H1 (cell line): ENCODE data around the gene IQCF2. TPM values are rescaled to one million over a fixed set of nuclear protein-coding genes. Genes with fewer than 3 reads are reported as not detected.

Source experiments
- CTCF ChIA-PET: fragments of 300-600 bp; sonication (Branson Sonifier 250); formaldehyde crosslinking; loops from one replicate; lab custom pipeline; 2021; ENCODE audit not compliant: partially characterized antibody; lab: Charles Lee
- POLR2A ChIA-PET: fragments of 300-600 bp; sonication (Branson Sonifier 250); formaldehyde crosslinking; loops from one replicate; lab custom pipeline; 2021; ENCODE audit warnings: inconsistent platforms; ENCODE audit not compliant: partially characterized antibody; lab: Charles Lee
- DNase-seq, 2 experiments: peaks; one replicate each; pipeline versions ENCODE4 v3.0.0 to v3.0.0-alpha.2; 2010 to 2022; ENCODE audit warnings: low spot score in 2 of 2, low read depth in 1 of 2, mixed read lengths in 1 of 2
- FAIRE-seq: peaks from 2 replicates; lab custom pipeline; 2011; peaks lifted over from hg19 to GRCh38; lab: Jason Lieb, UNC
- H2AFZ ChIP-seq: 2 replicates; pipeline ENCODE4 v1.8.1; 2012; ENCODE audit warnings: low read length, inconsistent platforms
- H2AK5ac ChIP-seq: 2 replicates; pipeline ENCODE4 v1.6.1; 2013; ENCODE audit warnings: low read depth, low read length
- H2BK120ac ChIP-seq: replicated peaks from 2 replicates; pipeline ENCODE3; 2013; ENCODE audit warnings: low read depth, low read length, inconsistent platforms
- H2BK12ac ChIP-seq: 2 replicates; pipeline ENCODE4 v1.6.1; 2013; ENCODE audit warnings: low read depth, low read length
- H2BK15ac ChIP-seq: 2 replicates; pipeline ENCODE4 v1.6.1; 2013; ENCODE audit warnings: low read length
- H2BK20ac ChIP-seq: 2 replicates; pipeline ENCODE4 v1.6.1; 2013; ENCODE audit warnings: low read length
- H2BK5ac ChIP-seq: 2 replicates; pipeline ENCODE4 v1.6.1; 2013; ENCODE audit warnings: low read depth, low read length
- H3K14ac ChIP-seq: 2 replicates; pipeline ENCODE4 v1.6.1; 2013; ENCODE audit warnings: inconsistent platforms; ENCODE audit not compliant: insufficient read length
- H3K18ac ChIP-seq: 2 replicates; pipeline ENCODE4 v1.6.1; 2013; ENCODE audit warnings: low read length; ENCODE audit errors: extremely low read depth
- H3K23ac ChIP-seq: 2 replicates; pipeline ENCODE4 v1.6.1; 2013; ENCODE audit warnings: inconsistent platforms; ENCODE audit not compliant: insufficient read length
- H3K23me2 ChIP-seq: 2 replicates; pipeline ENCODE4 v1.6.1; 2013; ENCODE audit warnings: low read depth, low read length
- H3K27ac ChIP-seq: 2 replicates; pipeline ENCODE4 v1.6.1; 2011; ENCODE audit warnings: low read depth, low read length, inconsistent platforms
- H3K27me3 ChIP-seq, 4 experiments: replicated peaks in 1 of 4; 1 replicate in 1 of 4; 2 replicates in 3 of 4; pipeline versions ENCODE4 v1.6.1 to v1.8.1; 2011 to 2013; ENCODE audit warnings: low read length in 3 of 4, mild to moderate bottlenecking in 3 of 4, inconsistent platforms in 2 of 4, mixed read lengths in 2 of 4, moderate library complexity in 1 of 4; ENCODE audit not compliant: control insufficient read depth in 3 of 4, insufficient read depth in 3 of 4; ENCODE audit errors: extremely low read depth in 1 of 4
- H3K36me3 ChIP-seq, 4 experiments: 2 replicates each; pipeline versions ENCODE4 v1.6.1 to v1.8.1; 2011 to 2013; ENCODE audit warnings: mild to moderate bottlenecking in 4 of 4, low read length in 3 of 4, moderate library complexity in 2 of 4, control low read depth in 1 of 4, inconsistent platforms in 1 of 4; ENCODE audit not compliant: insufficient read depth in 4 of 4, control insufficient read depth in 2 of 4
- H3K4ac ChIP-seq: replicated peaks from 2 replicates; pipeline ENCODE3; 2013; ENCODE audit warnings: low read length, low read depth, mixed read lengths, inconsistent platforms; ENCODE audit not compliant: insufficient read length
- H3K4me1 ChIP-seq, 4 experiments: replicated peaks in 1 of 4; 1 replicate in 1 of 4; 2 replicates in 3 of 4; pipeline versions ENCODE4 v1.6.1 to v1.8.1; 2011 to 2013; ENCODE audit warnings: low read length in 3 of 4, inconsistent platforms in 2 of 4, mixed read lengths in 1 of 4; ENCODE audit not compliant: insufficient read depth in 4 of 4, control insufficient read depth in 3 of 4
- H3K4me2 ChIP-seq, 2 experiments: 2 replicates each; pipeline versions ENCODE4 v1.6.1 to v1.8.1; 2011 to 2013; ENCODE audit warnings: low read depth in 2 of 2, low read length in 2 of 2, control low read depth in 1 of 2, inconsistent platforms in 1 of 2, mild to moderate bottlenecking in 1 of 2; ENCODE audit not compliant: insufficient read depth in 1 of 2
- H3K4me3 ChIP-seq, 4 experiments: fragments of 200-600, 300-600 bp in 1 of 4; sonication (generic), shearing (Covaris generic), sonication (Bioruptor Twin) in 1 of 4; 2 replicates each; pipeline versions ENCODE4 v1.5.1 to v1.8.1; 2011 to 2016; ENCODE audit warnings: low read length in 4 of 4, low read depth in 3 of 4, control low read depth in 2 of 4, inconsistent platforms in 2 of 4, mild to moderate bottlenecking in 2 of 4, mixed read lengths in 1 of 4, moderate library complexity in 1 of 4; ENCODE audit not compliant: insufficient read depth in 2 of 4; ENCODE audit errors: extremely low read depth in 1 of 4
- H3K56ac ChIP-seq: replicated peaks from 2 replicates; pipeline ENCODE3; 2013; ENCODE audit warnings: low read depth, mild to moderate bottlenecking, mixed read lengths, low read length, inconsistent platforms; ENCODE audit not compliant: insufficient read length
- H3K79me1 ChIP-seq: 2 replicates; pipeline ENCODE4 v1.6.1; 2013; ENCODE audit warnings: low read depth, low read length, control low read depth
- H3K79me2 ChIP-seq, 2 experiments: 2 replicates each; pipeline versions ENCODE4 v1.6.1 to v1.8.1; 2012 to 2013; ENCODE audit warnings: low read length in 2 of 2, mild to moderate bottlenecking in 2 of 2, inconsistent platforms in 1 of 2; ENCODE audit not compliant: insufficient read depth in 2 of 2, control insufficient read depth in 1 of 2
- H3K9ac ChIP-seq, 4 experiments: replicated peaks in 1 of 4; 1 replicate in 1 of 4; 2 replicates in 3 of 4; pipeline versions ENCODE4 v1.6.1 to v1.8.1; 2011 to 2013; ENCODE audit warnings: low read depth in 3 of 4, low read length in 3 of 4, control low read depth in 2 of 4, mild to moderate bottlenecking in 2 of 4, moderate library complexity in 2 of 4, inconsistent platforms in 1 of 4; ENCODE audit errors: extremely low read depth in 1 of 4
- H3K9me3 ChIP-seq, 2 experiments: 2 replicates each; pipeline versions ENCODE4 v1.6.1 to v1.8.1; 2012 to 2013; ENCODE audit warnings: mild to moderate bottlenecking in 2 of 2, moderate library complexity in 2 of 2, control low read depth in 1 of 2, inconsistent platforms in 1 of 2, low read depth in 1 of 2, low read length in 1 of 2, mixed read lengths in 1 of 2; ENCODE audit not compliant: insufficient read depth in 2 of 2
- H4K20me1 ChIP-seq, 2 experiments: replicated peaks in 1 of 2; 2 replicates each; pipeline versions ENCODE3 to v1.8.1; 2011 to 2013; ENCODE audit warnings: inconsistent platforms in 2 of 2, low read length in 2 of 2, mild to moderate bottlenecking in 1 of 2; ENCODE audit not compliant: insufficient read depth in 2 of 2, control insufficient read depth in 1 of 2
- H4K5ac ChIP-seq: 2 replicates; pipeline ENCODE4 v1.6.1; 2013; ENCODE audit warnings: low read length, low read depth, mixed read lengths, inconsistent platforms; ENCODE audit not compliant: insufficient read length
- H4K8ac ChIP-seq: 2 replicates; pipeline ENCODE4 v1.8.0; 2013; ENCODE audit warnings: mild to moderate bottlenecking, moderate library complexity, low read length, inconsistent platforms; ENCODE audit not compliant: insufficient read depth; ENCODE audit errors: extremely low read depth
- H4K91ac ChIP-seq: replicated peaks from 2 replicates; pipeline ENCODE3; 2013; ENCODE audit warnings: low read length, mixed read lengths, inconsistent platforms; ENCODE audit not compliant: insufficient read length
- EP300 ChIP-seq, 2 experiments: IDR thresholded peaks; 1 replicate in 1 of 2; 2 replicates in 1 of 2; pipeline ENCODE4 v1.6.1; 2011 to 2012; ENCODE audit warnings: low read depth in 2 of 2, low read length in 2 of 2, mild to moderate bottlenecking in 2 of 2, borderline replicate concordance in 1 of 2, inconsistent platforms in 1 of 2, moderate library complexity in 1 of 2
- WGBS, 2 experiments: shearing (Covaris generic) in 1 of 2; methylation state at CpG; one replicate each; pipeline versions ENCODE4 v1.1.6 to v1.1.7; 2013 to 2015; ENCODE audit warnings: low lambda C conversion rate in 2 of 2, mixed read lengths in 2 of 2, inconsistent platforms in 1 of 2, low coverage in 1 of 2, missing lambda C conversion rate in 1 of 2; ENCODE audit not compliant: insufficient replicate concordance in 2 of 2, insufficient coverage in 1 of 2, insufficient read length in 1 of 2; ENCODE audit errors: extremely low coverage in 1 of 2, missing lambda C conversion rate in 1 of 2; 5-methylcytosine and 5-hydroxymethylcytosine counted together
- polyA plus RNA-seq, 7 experiments: library from polyadenylated mRNA; depleted of rRNA in 3 of 7; stranded (reverse) in 5 of 7; unstranded in 2 of 7; fragments of >200 nt in 5 of 7; fragments of 200-250 nt in 2 of 7; gene quantifications; 1 replicate in 5 of 7; 2 replicates in 1 of 7; 4 replicates in 1 of 7; pipeline versions ENCODE4 v1.2.1 to v1.2.3, GENCODE V29; 2011 to 2013; ENCODE audit warnings: missing spikeins in 2 of 7, mixed read lengths in 2 of 7
- total RNA-seq: library from RNA; stranded (reverse); fragmentation: NEBNext Ultra II Directional; extraction: Animal tissue kit (Norgen Biotek cat#: 25700); gene quantifications from 2 replicates; pipeline ENCODE4 v1.2.1, GENCODE V29; 2021

IQCF2 gene
- total and polyA plus RNA-seq, 2 of the 8 experiments (the other 6 are each of a cell fraction or from before 2014, with no cell fraction given): not detected

DNA sequence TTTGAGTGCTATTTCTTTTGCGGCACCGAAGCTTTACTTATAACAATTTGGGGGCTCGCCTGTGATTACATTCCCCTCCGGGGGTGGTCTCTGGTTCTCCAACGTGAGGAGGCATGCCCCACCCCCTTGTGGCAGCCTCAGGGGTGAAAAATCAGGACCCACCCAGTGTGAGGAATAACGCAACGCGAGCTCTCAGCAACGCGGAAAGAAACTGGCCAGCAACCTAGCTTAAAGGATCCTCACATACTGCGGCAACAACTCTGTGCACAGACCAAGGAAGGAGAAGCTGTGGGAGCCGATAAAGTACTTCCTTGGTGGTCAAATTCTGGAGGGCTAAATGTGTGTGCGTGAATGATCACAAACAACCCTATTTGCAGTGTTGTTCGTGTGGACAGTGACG, 36.0 kb downstream of the IQCF2 start:
- no peaks in the 10 kb centered on the region for H4K20me1 ChIP-seq
- no peaks in the 10 kb centered on the region; a peak in 3 of 7 replicates for H3K27me3 ChIP-seq
- H3K9me3 ChIP-seq: no peaks in the 10 kb centered on the region; a peak in 1 of 4 replicates
- no peak overlapping the region for H3K4me3 ChIP-seq
- FAIRE-seq (no peak), DNase-seq (no peak)
- H3K56ac ChIP-seq: no peak overlapping the region
- H2AK5ac ChIP-seq: no peak overlapping the region
- no peaks in the 10 kb centered on the region; the same call in 1 of the 2 replicates for H3K23me2 ChIP-seq
- no peak overlapping the region for H2AFZ ChIP-seq
- no peak overlapping the region for H3K4me2 ChIP-seq
- no peak overlapping the region for H3K14ac ChIP-seq
- H2BK5ac ChIP-seq: no peak overlapping the region
- H3K9ac ChIP-seq: no peak overlapping the region
- H4K91ac ChIP-seq: no peak overlapping the region
- no peak overlapping the region for H2BK20ac ChIP-seq
- H3K27ac ChIP-seq: no peak overlapping the region
- no peaks in the 10 kb centered on the region for H3K79me2 ChIP-seq
- 92% methylated on average over 15 of the region's 15 CpGs; no CpG with 5 or more reads in 1 of the 2 experiments for WGBS, 2 experiments
- no peak overlapping the region for H3K18ac ChIP-seq
- H3K23ac ChIP-seq: no peak overlapping the region
- H4K5ac ChIP-seq: no peak overlapping the region
- no peak overlapping the region for H4K8ac ChIP-seq
- ChIA-PET POLR2A (no interaction called here), CTCF (interaction anchor here (1.0 to 1.7 kb wide), 2 partner anchors 8 to 77 kb away, joined by 3 to 6 read pairs; no protein-coding TSS in a partner anchor)
- H2BK120ac ChIP-seq: no peak overlapping the region
- H3K4ac ChIP-seq: no peak overlapping the region
- peaks cover 0 to 3% (median 2%) of the 10 kb centered on the region in 4 experiments; a peak in 1 of 7 replicates for H3K4me1 ChIP-seq
- TF ChIP-seq EP300 (IDR thresholded peaks at IDR 0.05; ENCODE audit: borderline replicate concordance in 1 of 2, low read depth in 2 of 2, low read length in 2 of 2): no peak
- TF ChIP-seq, all 59 proteins: peak for 0
- H2BK12ac ChIP-seq: no peak overlapping the region
- H3K79me1 ChIP-seq: no peaks in the 10 kb centered on the region
- H2BK15ac ChIP-seq: no peak overlapping the region
- no peaks in the 10 kb centered on the region for H3K36me3 ChIP-seq
